Cardiac fibroblast (primary cell): ENCODE data around the gene TNFRSF14.

ENCODE experiments used
- DNase-seq, 2 donors: peaks; one replicate each; pipeline versions ENCODE4 v3.0.0 to v3.0.0-alpha.2; 2010; ENCODE audit warnings: low read depth in 2 of 2
- H3K4me3 ChIP-seq, 2 donors: replicated peaks in 1 of 2; 1 replicate in 1 of 2; 2 replicates in 1 of 2; pipeline ENCODE4 v1.5.1; 2011; ENCODE audit warnings: low read depth in 2 of 2, low read length in 2 of 2, mild to moderate bottlenecking in 2 of 2, moderate library complexity in 1 of 2
- CTCF ChIP-seq: IDR thresholded peaks from one replicate; pipeline ENCODE4 v1.5.1; 2011; ENCODE audit warnings: low read depth, mild to moderate bottlenecking, low read length, inconsistent platforms

TNFRSF14 gene

GRCh38 chr1:2591581-2592261 lies 35.5 kb downstream of the TNFRSF14 start:
- DNase-seq, result no peak
- TF ChIP-seq CTCF, result no peak

GRCh38 chr1:2592672-2593071 lies 36.5 kb downstream of the TNFRSF14 start:
- TF ChIP-seq CTCF, result no peak
- no peak overlapping the region for H3K4me3 ChIP-seq
- no peak for DNase-seq

More at GRCh38 chr1:2591581-2592261, 35.5 kb downstream of the TNFRSF14 start:
- H3K4me3 ChIP-seq, result no peak overlapping the region

DNA sequence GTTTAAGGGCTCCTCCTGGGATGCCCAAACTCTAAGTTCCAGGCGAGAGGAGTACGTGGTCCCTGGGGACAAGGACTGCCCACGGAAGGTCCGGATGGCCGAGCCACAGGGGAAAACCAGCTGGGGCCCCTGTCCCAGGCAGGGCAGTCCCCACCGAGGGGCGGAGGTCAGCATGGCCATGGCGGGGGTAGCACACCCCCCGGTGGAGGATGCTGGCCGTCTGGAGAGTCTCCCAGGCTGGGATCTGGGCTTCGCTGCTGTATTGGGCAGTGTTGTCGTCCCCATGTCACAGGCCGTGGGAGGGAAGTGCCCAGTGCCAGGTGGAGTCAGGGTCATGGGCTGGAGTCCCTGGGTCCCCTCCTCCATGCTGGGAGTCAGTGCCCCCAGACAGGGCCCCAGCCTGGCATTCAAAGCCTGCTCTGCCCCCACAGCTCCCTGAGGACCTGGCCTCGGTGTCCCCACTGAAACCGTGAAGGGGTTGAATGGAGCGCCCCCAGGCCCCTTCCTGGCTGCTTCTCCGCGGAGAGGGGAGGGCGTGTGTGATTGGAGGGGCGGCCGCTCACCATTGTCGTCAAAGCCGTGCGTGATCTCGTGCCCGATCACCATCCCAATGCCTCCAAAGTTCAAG lies 37.2 kb downstream of the TNFRSF14 start:
- DNase-seq, result no peak
- no peak for TF ChIP-seq CTCF
- no peak overlapping the region for H3K4me3 ChIP-seq

- DNase-seq, result peak; percentile 17 to 61
- no peak for TF ChIP-seq CTCF
Measured at GRCh38 chr1:2594001-2594640, 38.0 kb downstream of the TNFRSF14 start.

DNA sequence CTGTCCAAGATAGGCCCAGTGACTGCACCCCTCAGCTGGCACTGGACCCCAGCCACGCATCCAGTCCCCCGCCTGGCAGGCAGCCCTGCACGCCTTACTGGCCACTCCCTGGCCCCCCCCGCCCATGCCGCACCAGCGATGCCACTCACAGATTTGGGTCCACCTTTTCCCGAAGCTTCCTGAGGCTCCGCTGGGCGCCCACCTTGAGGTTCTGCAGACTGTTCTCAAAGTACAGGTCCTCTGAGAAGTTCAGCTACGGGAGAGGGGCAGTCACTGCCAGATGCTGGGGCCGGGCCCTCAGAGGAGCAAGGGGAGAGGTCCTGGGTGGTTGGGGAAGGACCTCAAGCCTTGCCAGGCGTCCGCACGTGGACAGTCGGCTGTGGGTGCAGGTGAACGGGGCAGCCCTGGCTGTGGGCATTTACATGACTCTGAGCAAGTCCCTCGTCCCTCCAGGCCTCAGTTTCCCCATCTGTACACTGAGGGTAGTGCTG lies 38.5 kb downstream of the TNFRSF14 start:
- H3K4me3 ChIP-seq, result no peak overlapping the region
- TF ChIP-seq CTCF, result no peak
- no peak for DNase-seq

More at GRCh38 chr1:2594001-2594640, 38.0 kb downstream of the TNFRSF14 start:
- no peak overlapping the region for H3K4me3 ChIP-seq

DNA sequence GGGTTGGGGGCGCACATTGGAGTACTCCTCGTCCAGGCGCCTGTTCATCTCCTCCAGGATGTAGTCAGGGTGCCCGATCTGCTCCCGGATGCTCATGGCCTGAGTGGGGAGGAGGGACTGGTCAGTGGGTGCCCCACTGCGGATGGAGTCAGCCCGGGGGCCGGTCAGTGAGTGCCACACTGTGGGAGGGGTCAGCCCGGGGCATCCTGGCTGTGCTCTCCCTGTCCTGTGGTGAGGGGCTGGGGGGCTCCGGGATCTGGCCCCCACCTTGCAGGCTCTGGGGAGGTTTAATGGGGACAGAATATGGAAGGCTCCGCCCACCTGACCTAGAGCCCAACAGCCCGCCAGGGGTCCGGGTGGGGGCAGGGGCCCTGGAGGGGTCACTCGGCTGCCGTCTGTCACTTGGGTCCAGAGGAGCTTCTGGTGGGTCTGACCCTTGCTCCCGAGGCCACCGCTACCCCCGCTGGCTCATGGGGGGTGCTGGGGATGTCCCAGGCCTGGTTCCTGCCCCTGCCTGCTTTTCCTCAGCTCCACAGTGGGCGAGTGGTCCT lies 39.2 kb downstream of the TNFRSF14 start:
- TF ChIP-seq CTCF, result no peak
- DNase-seq, result no peak
- H3K4me3 ChIP-seq, result no peak overlapping the region
